ENCODE measurements around the gene FMO3.

FMO3 gene

DNA sequence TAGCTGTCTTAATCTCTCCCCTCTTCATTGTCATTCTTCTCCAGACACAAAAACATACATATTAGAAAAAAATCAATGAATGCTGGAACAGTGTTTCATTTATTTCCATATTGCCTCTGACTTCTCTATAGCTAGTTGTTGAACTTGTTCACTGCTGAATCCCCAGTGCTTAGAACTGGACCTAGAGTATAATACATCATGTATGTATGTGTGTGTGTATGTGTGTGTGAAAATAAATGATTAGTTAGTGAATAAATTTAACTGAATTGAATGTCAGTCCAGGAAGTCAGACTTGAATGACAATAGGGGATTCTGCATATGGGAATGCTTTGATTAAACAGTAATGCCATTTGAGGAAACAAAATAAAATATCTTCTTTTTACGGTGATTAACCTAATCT, 36.4 kb downstream of the FMO3 start:
- no peak for TF ChIP-seq CTCF (IDR thresholded peaks at IDR 0.05; ENCODE audit: low read depth, low read length)
- no peak for DNase-seq
- Histone ChIP-seq H3K9me3 (ENCODE audit: severe bottlenecking) (no peaks in the 10 kb centered on the region), H3K36me3 (no peaks in the 10 kb centered on the region), H3K4me3 (ENCODE audit: low read depth, low read length) (no peak overlapping the region), H3K27me3 (ENCODE audit: insufficient read depth, low read depth, severe bottlenecking) (no peaks in the 10 kb centered on the region), H3K27ac (no peak overlapping the region)

DNA sequence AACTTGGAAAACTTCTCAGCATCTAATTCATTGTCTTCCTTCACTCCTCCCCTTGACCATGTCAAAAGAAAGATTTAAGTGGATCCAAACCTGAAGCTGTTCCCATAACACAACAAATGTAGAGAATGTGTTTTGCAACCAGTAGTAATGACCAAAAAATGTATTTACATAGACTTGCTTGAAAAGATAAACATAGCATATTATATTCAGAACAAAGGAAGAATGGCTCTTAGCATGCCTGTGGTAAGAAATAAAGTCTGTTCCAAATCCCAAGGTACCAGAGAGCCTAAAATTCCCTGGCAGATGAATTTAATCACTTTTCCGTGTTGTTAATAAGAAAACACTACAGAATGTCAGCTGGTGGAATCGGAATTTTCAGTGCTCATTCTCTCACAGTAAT, 36.8 kb downstream of the FMO3 start:
- H3K4me3 ChIP-seq (ENCODE audit: low read depth, low read length), result no peak overlapping the region
- no peak for DNase-seq

GRCh38 chr1:171128463-171128862, 37.8 kb downstream of the FMO3 start:
- H3K9me3 ChIP-seq (ENCODE audit: severe bottlenecking), result no peaks in the 10 kb centered on the region
- H3K27ac ChIP-seq, result no peak overlapping the region
- H3K27me3 ChIP-seq (ENCODE audit: insufficient read depth, low read depth, severe bottlenecking), result no peaks in the 10 kb centered on the region
- no peak for TF ChIP-seq CTCF (IDR thresholded peaks at IDR 0.05; ENCODE audit: low read depth, low read length)
- no peaks in the 10 kb centered on the region for H3K36me3 ChIP-seq
- no peak overlapping the region for H3K4me3 ChIP-seq (ENCODE audit: low read depth, low read length)
- no peak for DNase-seq

More for the DNA sequence above, 36.8 kb downstream of the FMO3 start:
- Histone ChIP-seq H3K9me3 (ENCODE audit: severe bottlenecking) (no peaks in the 10 kb centered on the region), H3K27ac (no peak overlapping the region), H3K27me3 (ENCODE audit: insufficient read depth, low read depth, severe bottlenecking) (no peaks in the 10 kb centered on the region), H3K36me3 (no peaks in the 10 kb centered on the region)
- no peak for TF ChIP-seq CTCF (IDR thresholded peaks at IDR 0.05; ENCODE audit: low read depth, low read length)

GRCh38 chr1:171134204-171134923, 43.7 kb downstream of the FMO3 start:
- no peak for DNase-seq
- no peak overlapping the region for H3K4me3 ChIP-seq (ENCODE audit: low read depth, low read length)
- H3K27me3 ChIP-seq (ENCODE audit: insufficient read depth, low read depth, severe bottlenecking), result no peaks in the 10 kb centered on the region
- H3K36me3 ChIP-seq, result no peaks in the 10 kb centered on the region
- no peaks in the 10 kb centered on the region for H3K9me3 ChIP-seq (ENCODE audit: severe bottlenecking)
- TF ChIP-seq CTCF (IDR thresholded peaks at IDR 0.05; ENCODE audit: low read depth, low read length), result no peak
- H3K27ac ChIP-seq, result no peak overlapping the region

DNA sequence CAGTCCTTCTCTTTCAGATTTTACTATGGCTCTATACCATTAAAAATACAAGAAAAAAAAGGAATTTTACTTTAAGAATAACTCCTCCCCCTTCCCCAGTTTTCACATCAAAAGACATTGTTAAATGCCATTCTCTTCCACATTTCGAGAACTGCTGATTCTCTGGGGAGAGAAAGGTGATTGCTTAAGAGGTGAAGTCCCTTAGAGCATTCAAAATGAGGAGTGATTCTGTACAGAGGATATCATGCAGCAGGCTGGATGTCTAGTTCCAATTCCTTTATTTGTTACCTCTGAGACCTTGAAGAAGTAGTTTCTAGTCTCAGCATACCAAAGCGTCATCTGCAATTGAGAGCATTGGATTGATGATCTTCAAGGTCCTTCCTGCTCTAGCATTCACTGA, 46.9 kb downstream of the FMO3 start:
- Histone ChIP-seq H3K27me3 (ENCODE audit: insufficient read depth, low read depth, severe bottlenecking) (no peaks in the 10 kb centered on the region), H3K27ac (no peak overlapping the region), H3K4me3 (ENCODE audit: low read depth, low read length) (no peak overlapping the region), H3K9me3 (ENCODE audit: severe bottlenecking) (no peaks in the 10 kb centered on the region), H3K36me3 (no peaks in the 10 kb centered on the region)
- no peak for TF ChIP-seq CTCF (IDR thresholded peaks at IDR 0.05; ENCODE audit: low read depth, low read length)
- DNase-seq, result no peak

- no peak for DNase-seq
- no peak overlapping the region for H3K27ac ChIP-seq
- no peaks in the 10 kb centered on the region for H3K27me3 ChIP-seq (ENCODE audit: insufficient read depth, low read depth, severe bottlenecking)
- no peak for TF ChIP-seq CTCF (IDR thresholded peaks at IDR 0.05; ENCODE audit: low read depth, low read length)
- H3K9me3 ChIP-seq (ENCODE audit: severe bottlenecking), result no peaks in the 10 kb centered on the region
- no peak overlapping the region for H3K4me3 ChIP-seq (ENCODE audit: low read depth, low read length)
- H3K36me3 ChIP-seq, result no peaks in the 10 kb centered on the region
Measured at GRCh38 chr1:171138980-171139379, 48.3 kb downstream of the FMO3 start.
